Upper lobe of left lung (tissue), 6 donors: ENCODE data around the gene ASB18. TPM values are rescaled to one million over a fixed set of nuclear protein-coding genes. Genes with fewer than 3 reads are reported as not detected.

Experiments used
- ATAC-seq, 2 donors: fragments of 200-7000 bp; cut with Tn5 transposase; one replicate each; pipeline ENCODE4 v1.9.1; 2022; ENCODE audit warnings: mild to moderate bottlenecking in 2 of 2, moderate library complexity in 2 of 2; ENCODE audit not compliant: low FRiP score in 2 of 2
- DNase-seq, 2 donors: peaks; one replicate each; pipeline ENCODE4 v3.0.0-alpha.2; 2019 to 2020
- H3K27ac ChIP-seq, 4 donors: fragments of 200-600 bp; sonication (generic); one replicate each; pipeline ENCODE4 v1.5.1; 2016 to 2019
- H3K27me3 ChIP-seq, 4 donors: fragments of 200-600 bp; sonication (generic); one replicate each; pipeline ENCODE4 v1.5.1; 2017 to 2019
- H3K36me3 ChIP-seq, 4 donors: fragments of 200-600 bp; sonication (generic); one replicate each; pipeline ENCODE4 v1.5.1; 2016 to 2019
- H3K4me1 ChIP-seq, 4 donors: fragments of 200-600 bp; sonication (generic); one replicate each; pipeline ENCODE4 v1.5.1; 2018 to 2019
- H3K4me3 ChIP-seq, 4 donors: fragments of 200-600 bp; sonication (generic); one replicate each; pipeline ENCODE4 v1.5.1; 2017 to 2019; ENCODE audit warnings: mild to moderate bottlenecking in 2 of 4, moderate library complexity in 1 of 4
- H3K9me3 ChIP-seq, 4 donors: fragments of 200-600 bp; sonication (generic); one replicate each; pipeline ENCODE4 v1.5.1; 2018 to 2019
- CTCF ChIP-seq, 6 experiments: fragments of 450-650 bp in 4 of 6; fragments of 200-600 bp in 2 of 6; sonication (generic) in 2 of 6; IDR thresholded peaks; one replicate each; pipeline ENCODE4 v1.5.1; 2016 to 2019; ENCODE audit warnings: antibody characterized with exemption in 6 of 6
- EP300 ChIP-seq, 4 donors: sonication (generic); formaldehyde crosslinking; IDR thresholded peaks; one replicate each; pipeline ENCODE4 v1.5.1; 2017; ENCODE audit warnings: antibody characterized with exemption in 4 of 4, control low read depth in 2 of 4
- POLR2A ChIP-seq, 4 donors: fragments of 450-650 bp; IDR thresholded peaks; one replicate each; pipeline ENCODE4 v1.5.1; 2016 to 2017; ENCODE audit warnings: antibody characterized with exemption in 4 of 4, mild to moderate bottlenecking in 2 of 4
- POLR2AphosphoS5 ChIP-seq, 2 donors: sonication (generic); formaldehyde crosslinking; IDR thresholded peaks; one replicate each; pipeline ENCODE4 v1.5.1; 2017; ENCODE audit warnings: antibody characterized with exemption in 2 of 2
- WGBS, 2 donors: methylation state at CpG; one replicate each; pipeline ENCODE4 v1.1.5; 2017 to 2018; 5-methylcytosine and 5-hydroxymethylcytosine counted together
- total RNA-seq, 6 donors: library from RNA; depleted of rRNA in 4 of 6; stranded (reverse); fragments of >200 nt in 4 of 6; gene quantifications; one replicate each; pipeline versions ENCODE4 v1.1.0 to v1.2.1, GENCODE V29; 2016 to 2021
- donor health status: DM: no; HTN: no; CAD: no; lungs with moderate emphysema.
- donor health status: DM: no; HTN: yes; CAD: no; lungs with severe emphysema.

ASB18 gene
- total RNA-seq, 6 donors from 2014 or later, result not detected

GRCh38 chr2:236236559-236237452, 27.4 kb downstream of the ASB18 start:
- no peaks in the 10 kb centered on the region for H3K36me3 ChIP-seq
- H3K4me1 ChIP-seq, result peaks cover 0 to 13% (median 3%) of the 10 kb centered on the region in 4 donors
- peak in 1 of 2 donors; percentile 77 for DNase-seq
- no peak for ATAC-seq
- H3K27ac ChIP-seq, result no peak overlapping the region
- peaks cover 0 to 13% (median 4%) of the 10 kb centered on the region in 4 donors for H3K27me3 ChIP-seq
- no peak overlapping the region for H3K4me3 ChIP-seq
- H3K9me3 ChIP-seq, result peaks cover 3 to 10% (median 7%) of the 10 kb centered on the region in 4 donors
- no peak for TF ChIP-seq CTCF (IDR thresholded peaks at IDR 0.05)
- no peak for TF ChIP-seq POLR2A (IDR thresholded peaks at IDR 0.05)
- no peak for TF ChIP-seq EP300 (IDR thresholded peaks at IDR 0.05)
- no peak for TF ChIP-seq POLR2AphosphoS5 (IDR thresholded peaks at IDR 0.05)
- WGBS, 2 donors, result 1 to 2% methylated on average over 27 to 34 of the region's 73 CpGs

- Histone ChIP-seq H3K36me3 (no peaks in the 10 kb centered on the region), H3K27ac (no peak overlapping the region), H3K4me3 (no peak overlapping the region), H3K9me3 (peaks cover 13 to 29% (median 26%) of the 10 kb centered on the region in 4 donors), H3K4me1 (no peaks in the 10 kb centered on the region), H3K27me3 (no peaks in the 10 kb centered on the region)
- TF ChIP-seq EP300 (IDR thresholded peaks at IDR 0.05), result no peak
- no peak for TF ChIP-seq POLR2A (IDR thresholded peaks at IDR 0.05)
- ATAC-seq (no peak), DNase-seq (no peak)
These were observed 35.0 kb downstream of the ASB18 start for GRCh38 chr2:236229186-236229585.

GRCh38 chr2:236223675-236224074, 40.5 kb downstream of the ASB18 start:
- no peak for TF ChIP-seq EP300 (IDR thresholded peaks at IDR 0.05)
- no peaks in the 10 kb centered on the region for H3K36me3 ChIP-seq
- no peak for DNase-seq
- 59 to 72% methylated on average over 2 of the region's 2 CpGs for whole genome bisulfite sequencing, 2 donors
- H3K27me3 ChIP-seq, result no peaks in the 10 kb centered on the region
- peaks cover 0 to 11% (median 9%) of the 10 kb centered on the region in 4 donors for H3K9me3 ChIP-seq
- H3K4me1 ChIP-seq, result no peaks in the 10 kb centered on the region
- ATAC-seq, result no peak
- H3K4me3 ChIP-seq, result no peak overlapping the region
- no peak overlapping the region for H3K27ac ChIP-seq

- Histone ChIP-seq H3K27ac (no peak overlapping the region), H3K36me3 (no peaks in the 10 kb centered on the region), H3K4me1 (no peaks in the 10 kb centered on the region), H3K27me3 (no peaks in the 10 kb centered on the region), H3K4me3 (no peak overlapping the region), H3K9me3 (peaks cover 0 to 8% (median 5%) of the 10 kb centered on the region in 4 donors)
- TF ChIP-seq POLR2AphosphoS5 (IDR thresholded peaks at IDR 0.05), result no peak
- no peak for TF ChIP-seq EP300 (IDR thresholded peaks at IDR 0.05)
- TF ChIP-seq CTCF (IDR thresholded peaks at IDR 0.05), result no peak
- no peak for TF ChIP-seq POLR2A (IDR thresholded peaks at IDR 0.05)
- ATAC-seq (no peak), DNase-seq (peak in 1 of 2 donors; percentile 3)
- 75 to 78% methylated on average over 8 of the region's 8 CpGs for WGBS, 2 donors
These were observed 42.4 kb downstream of the ASB18 start for GRCh38 chr2:236221798-236222197.

- H3K36me3 ChIP-seq, result no peaks in the 10 kb centered on the region
- DNase-seq (no peak), ATAC-seq (no peak)
- no peak overlapping the region for H3K27ac ChIP-seq
- peaks cover 0 to 3% (median 0%) of the 10 kb centered on the region in 4 donors for H3K27me3 ChIP-seq
- H3K4me3 ChIP-seq, result no peak overlapping the region
- peaks cover 0 to 8% (median 3%) of the 10 kb centered on the region in 4 donors for H3K9me3 ChIP-seq
- WGBS, 2 donors, result 82% methylated on average over 3 of the region's 3 CpGs
- TF ChIP-seq POLR2A (IDR thresholded peaks at IDR 0.05), result no peak
- no peaks in the 10 kb centered on the region for H3K4me1 ChIP-seq
These were observed 44.8 kb downstream of the ASB18 start for GRCh38 chr2:236219411-236219810.

- Histone ChIP-seq H3K4me3 (no peak overlapping the region), H3K27ac (no peak overlapping the region), H3K27me3 (peaks cover 0 to 8% (median 0%) of the 10 kb centered on the region in 4 donors), H3K9me3 (no peaks in the 10 kb centered on the region), H3K4me1 (no peaks in the 10 kb centered on the region), H3K36me3 (no peaks in the 10 kb centered on the region)
- DNase-seq (no peak), ATAC-seq (no peak)
- 36 to 39% methylated on average over 4 of the region's 4 CpGs for WGBS, 2 donors
- no peak for TF ChIP-seq POLR2A (IDR thresholded peaks at IDR 0.05)
- TF ChIP-seq POLR2AphosphoS5 (IDR thresholded peaks at IDR 0.05), result no peak
- TF ChIP-seq CTCF (IDR thresholded peaks at IDR 0.05), result no peak
- no peak for TF ChIP-seq EP300 (IDR thresholded peaks at IDR 0.05)
These were observed 46.3 kb downstream of the ASB18 start for GRCh38 chr2:236217926-236218325.
